Measurements from ENCODE around the gene ABAT.

GRCh38 chr16:8647721-8648318 lies 26.6 kb upstream of the ABAT start:
- TF ChIP-seq POLR2A (IDR thresholded peaks at IDR 0.05) (no peak), CTCF (IDR thresholded peaks at IDR 0.05) (no peak)
